ENCODE results near the gene TRIM44.

TRIM44 gene, protein sequence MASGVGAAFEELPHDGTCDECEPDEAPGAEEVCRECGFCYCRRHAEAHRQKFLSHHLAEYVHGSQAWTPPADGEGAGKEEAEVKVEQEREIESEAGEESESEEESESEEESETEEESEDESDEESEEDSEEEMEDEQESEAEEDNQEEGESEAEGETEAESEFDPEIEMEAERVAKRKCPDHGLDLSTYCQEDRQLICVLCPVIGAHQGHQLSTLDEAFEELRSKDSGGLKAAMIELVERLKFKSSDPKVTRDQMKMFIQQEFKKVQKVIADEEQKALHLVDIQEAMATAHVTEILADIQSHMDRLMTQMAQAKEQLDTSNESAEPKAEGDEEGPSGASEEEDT

DNA sequence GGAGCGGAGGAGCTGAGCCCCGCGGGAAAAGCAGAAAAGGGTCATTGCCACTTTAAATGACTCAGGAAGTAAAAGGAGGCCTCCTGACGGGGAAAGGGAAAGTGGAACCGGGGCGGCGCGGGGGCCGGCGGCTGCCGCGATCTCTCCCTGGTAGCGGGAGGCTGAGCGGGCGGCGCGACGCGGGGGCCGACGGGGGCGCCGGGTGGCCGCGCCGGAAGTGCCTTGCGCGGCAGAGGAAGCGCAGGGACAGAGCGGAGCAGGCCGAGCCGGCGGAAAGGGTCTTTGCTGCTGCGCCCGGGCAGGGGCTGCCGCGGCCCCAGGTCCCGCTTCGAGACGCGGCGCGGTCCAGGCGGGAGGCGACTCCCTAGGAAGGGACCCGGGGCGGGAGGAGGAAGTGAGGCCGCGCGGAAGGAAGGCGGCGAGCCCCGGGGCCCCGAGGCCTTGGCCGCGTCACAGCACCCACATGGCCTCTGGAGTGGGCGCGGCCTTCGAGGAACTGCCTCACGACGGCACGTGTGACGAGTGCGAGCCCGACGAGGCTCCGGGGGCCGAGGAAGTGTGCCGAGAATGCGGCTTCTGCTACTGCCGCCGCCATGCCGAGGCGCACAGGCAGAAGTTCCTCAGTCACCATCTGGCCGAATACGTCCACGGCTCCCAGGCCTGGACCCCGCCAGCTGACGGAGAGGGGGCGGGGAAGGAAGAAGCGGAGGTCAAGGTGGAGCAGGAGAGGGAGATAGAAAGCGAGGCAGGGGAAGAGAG, at the start of gene TRIM44:
Gene TRIM44, plus strand, starts transcription at position 127 of the 759 bp plus-strand sequence. Its CDS starts 337 bp downstream, at position 464.
- peak; percentile 91 for DNase-seq

DNA sequence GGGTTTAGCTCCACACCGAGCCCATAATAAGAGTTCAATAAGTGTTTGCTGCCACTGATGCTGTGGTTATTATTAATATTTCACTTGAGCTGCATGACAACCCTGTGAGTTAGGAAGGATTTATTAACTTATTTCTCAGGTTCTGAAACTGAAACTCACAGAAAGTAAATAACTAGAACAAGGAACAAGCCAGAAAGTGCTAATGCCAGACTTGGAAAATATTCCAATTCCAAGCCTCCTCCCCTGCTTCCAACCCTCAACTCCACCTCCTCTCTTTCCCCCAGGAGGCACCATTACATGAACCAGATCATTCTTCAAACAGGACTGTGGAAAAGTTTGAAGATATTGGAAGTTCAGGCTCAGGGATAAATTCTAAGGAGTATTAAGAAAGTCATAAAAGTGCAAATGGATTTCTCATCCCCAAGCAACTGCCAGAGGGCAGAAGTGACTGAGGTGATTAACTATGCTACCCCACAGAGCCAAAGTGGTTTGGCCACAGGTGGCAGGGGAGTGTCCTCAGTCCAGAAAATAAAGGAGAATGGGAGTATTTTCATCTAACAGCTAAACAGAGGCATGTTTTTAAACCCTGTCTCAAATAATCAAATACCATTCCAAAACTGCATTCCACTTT, 47.5 kb upstream of the TRIM44 start:
- no peak for DNase-seq

DNA sequence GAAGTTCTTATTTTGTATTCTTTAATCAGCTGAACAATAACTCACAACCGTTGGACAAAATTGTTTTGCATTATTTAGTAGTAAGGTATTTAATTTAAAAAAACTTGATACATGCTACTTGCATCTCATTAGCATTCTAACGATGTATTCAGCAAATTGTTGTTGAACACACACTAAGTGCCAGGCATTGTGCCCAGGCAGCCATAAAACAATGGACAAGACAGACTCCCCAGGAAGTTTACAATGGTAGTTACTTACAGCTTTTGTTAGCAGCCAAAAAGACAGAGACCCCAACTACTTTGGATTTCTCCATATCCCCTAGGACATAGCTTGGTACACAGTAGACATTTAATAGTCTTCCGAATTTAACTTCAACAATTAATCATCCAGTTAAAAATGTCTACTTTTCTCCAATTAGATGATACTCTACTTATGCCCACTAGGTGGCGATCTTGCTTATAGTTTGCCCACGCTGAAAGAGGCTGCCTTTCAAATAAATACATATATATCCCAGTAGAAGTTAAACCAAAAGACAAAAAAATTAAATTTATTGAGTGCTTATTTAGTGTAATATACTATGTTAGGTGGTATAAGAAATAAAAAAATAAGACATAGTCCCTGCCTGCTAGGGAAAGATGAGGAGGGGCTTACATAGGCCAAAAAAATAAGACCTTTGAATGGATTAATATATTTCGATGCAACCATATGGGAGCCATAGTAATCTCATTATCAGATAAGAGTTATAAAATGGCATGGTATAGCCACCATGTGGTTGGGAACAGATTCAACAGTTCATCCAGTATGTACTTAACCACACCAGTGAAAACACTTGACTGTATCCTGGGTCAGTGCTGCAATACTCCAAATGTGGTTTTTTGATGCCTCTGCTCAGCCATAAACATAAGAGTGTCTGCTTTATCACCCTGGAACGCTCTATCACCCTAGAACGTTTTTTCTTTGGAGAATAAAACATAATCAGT, 46.4 kb upstream of the TRIM44 start:
- DNase-seq, result peak; percentile 58

DNA sequence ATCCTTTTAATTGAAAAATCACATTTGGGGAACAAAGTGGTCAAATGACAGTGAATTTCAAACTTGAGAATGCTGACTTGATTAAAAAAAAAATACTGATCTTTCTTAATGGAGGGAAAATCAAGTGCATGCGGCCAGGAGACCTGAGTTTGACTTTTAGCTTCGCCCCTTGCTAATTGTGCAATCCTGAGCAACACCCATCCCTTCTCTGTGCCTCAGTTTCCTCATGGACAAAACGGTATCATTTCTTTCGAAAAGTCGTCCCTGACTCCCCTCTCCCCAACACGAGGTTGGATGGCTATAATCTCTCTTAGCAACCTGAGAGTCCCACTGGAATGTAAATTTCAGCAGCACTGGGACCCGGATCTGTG, 45.3 kb upstream of the TRIM44 start:
- DNase-seq, result no peak

DNA sequence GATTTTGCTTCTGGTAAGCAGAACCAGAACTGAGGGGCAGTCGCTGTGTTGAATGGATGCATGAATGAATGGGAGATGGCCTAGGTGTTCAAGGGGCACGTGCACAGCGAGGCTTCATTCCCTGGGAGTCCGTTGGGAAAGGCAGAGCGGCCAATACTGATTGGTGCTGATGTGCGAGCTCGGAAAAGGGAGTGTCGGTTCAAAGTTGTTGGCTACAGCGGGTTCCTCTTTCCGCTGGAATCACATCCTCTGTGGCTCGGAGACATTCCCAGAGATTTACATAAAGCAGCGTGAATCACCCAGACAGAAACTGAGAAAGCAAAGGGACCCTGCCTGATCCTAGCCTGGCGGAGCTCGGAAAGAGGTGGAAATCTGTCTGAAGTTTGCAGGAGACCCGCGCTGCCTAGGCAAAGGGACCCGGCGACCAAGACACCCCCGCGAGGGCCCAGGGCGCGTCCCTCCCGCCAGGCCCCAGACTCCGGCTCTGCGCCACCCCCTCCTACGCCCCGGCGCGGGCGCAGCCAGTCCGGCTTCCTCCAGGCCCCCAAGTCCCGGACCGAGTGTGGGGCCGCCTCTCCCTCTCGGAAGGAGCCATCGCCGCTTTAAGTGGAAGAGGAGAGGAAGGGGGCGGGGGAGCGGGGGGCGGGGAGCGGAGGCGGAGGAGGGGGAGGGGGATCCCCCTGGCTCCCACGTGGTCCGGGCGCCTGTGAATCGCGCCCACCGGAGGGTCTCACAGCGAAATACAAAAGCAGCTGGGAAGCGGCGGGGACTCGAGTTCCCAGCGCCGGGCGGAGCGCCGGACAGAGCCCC, 44.7 kb upstream of the TRIM44 start, which contains the start of gene FJX1:
Gene FJX1, plus strand, starts transcription at position 774 of the 810 bp plus-strand sequence. CDS start 177 bp downstream, outside the sequence.
- DNase-seq, result peak; percentile 92

DNA sequence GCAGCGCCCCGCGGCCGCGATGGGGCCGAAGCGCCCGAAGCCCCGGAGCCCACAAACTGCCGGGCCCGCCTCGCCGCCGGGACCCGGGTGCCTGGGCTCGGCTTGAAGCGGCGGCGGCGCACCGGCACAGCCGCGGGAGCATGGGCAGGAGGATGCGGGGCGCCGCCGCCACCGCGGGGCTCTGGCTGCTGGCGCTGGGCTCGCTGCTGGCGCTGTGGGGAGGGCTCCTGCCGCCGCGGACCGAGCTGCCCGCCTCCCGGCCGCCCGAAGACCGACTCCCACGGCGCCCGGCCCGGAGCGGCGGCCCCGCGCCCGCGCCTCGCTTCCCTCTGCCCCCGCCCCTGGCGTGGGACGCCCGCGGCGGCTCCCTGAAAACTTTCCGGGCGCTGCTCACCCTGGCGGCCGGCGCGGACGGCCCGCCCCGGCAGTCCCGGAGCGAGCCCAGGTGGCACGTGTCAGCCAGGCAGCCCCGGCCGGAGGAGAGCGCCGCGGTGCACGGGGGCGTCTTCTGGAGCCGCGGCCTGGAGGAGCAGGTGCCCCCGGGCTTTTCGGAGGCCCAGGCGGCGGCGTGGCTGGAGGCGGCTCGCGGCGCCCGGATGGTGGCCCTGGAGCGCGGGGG, 44.0 kb upstream of the TRIM44 start:
- no peak for DNase-seq

DNA sequence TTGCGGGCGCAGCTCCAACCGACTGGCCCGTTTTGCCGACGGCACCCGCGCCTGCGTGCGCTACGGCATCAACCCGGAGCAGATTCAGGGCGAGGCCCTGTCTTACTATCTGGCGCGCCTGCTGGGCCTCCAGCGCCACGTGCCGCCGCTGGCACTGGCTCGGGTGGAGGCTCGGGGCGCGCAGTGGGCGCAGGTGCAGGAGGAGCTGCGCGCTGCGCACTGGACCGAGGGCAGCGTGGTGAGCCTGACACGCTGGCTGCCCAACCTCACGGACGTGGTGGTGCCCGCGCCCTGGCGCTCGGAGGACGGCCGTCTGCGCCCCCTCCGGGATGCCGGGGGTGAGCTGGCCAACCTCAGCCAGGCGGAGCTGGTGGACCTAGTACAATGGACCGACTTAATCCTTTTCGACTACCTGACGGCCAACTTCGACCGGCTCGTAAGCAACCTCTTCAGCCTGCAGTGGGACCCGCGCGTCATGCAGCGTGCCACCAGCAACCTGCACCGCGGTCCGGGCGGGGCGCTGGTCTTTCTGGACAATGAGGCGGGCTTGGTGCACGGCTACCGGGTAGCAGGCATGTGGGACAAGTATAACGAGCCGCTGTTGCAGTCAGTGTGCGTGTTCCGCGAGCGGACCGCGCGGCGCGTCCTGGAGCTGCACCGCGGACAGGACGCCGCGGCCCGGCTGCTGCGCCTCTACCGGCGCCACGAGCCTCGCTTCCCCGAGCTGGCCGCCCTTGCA, 43.3 kb upstream of the TRIM44 start:
- DNase-seq, result peak; percentile 90

DNA sequence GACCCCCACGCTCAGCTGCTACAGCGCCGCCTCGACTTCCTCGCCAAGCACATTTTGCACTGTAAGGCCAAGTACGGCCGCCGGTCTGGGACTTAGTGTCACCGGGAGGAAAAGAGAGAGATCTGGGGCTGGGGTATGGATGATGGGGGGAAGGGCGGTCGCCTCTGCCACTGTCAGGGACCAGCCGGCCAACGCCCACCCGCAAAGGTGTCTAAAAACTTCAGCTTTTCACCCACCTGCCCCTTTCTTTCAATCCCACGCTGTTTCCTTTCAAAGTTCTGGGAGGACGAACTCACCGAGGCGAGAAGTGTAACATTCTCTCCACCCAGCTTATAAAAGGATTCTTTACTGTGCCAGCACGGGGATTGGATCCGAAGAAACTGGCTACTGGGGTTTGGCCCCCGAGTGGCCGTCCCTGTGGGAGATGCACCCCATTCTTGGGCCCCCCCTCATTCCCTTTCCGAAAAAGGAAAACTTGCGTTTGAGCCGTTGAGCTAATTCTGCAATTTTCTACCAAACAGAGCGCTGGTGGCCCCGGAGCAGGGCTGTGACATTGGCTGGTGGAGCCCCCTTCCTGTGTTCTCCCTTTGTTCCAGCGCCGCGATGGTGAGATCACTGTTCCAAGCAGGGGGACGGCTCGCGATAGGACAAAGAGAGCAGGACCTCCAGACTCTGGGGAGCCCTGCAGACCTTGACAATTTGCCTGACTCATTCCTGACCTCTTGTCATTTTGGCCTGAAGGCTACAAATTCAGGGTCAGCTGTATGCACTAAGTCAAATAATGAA, 42.5 kb upstream of the TRIM44 start:
- DNase-seq, result peak; percentile 89

DNA sequence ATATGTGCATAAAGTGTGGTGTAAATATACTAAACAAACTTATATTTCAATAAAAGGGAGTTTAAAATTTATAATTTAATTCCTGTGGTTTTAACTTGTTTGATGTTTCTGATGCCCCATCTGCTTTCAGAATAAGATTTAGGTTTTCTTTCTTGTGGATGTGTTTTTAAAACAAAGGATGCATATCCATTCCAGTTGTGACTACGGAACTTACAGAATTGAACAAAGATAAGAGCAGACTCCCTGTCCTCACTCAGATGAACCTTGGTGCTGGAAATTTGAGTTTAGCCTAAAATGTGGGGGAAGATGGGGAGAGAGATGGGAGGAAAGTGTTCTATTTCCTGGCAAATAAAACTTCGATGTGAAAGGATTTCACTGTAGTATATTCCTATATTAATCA, 41.8 kb upstream of the TRIM44 start:
- no peak for DNase-seq

DNA sequence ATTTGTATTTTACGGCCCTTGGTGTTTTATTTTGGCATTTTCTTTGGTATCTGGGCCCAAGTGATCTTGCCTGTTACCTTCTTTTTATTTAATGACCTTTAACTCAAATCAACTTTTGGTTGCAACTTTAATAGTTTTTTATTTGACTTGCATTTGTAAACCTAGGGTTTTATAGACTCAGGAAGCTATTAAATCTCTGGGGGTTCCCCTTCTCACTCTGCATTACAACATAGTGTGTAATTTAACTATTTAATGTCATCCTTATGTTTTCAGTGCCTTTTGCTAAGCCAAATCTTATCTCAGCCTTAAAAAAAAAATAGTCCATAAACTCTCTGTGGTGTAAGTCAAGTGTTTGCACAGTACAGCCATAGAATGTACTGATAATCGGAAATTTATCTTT, 41.0 kb upstream of the TRIM44 start:
- DNase-seq, result no peak

DNA sequence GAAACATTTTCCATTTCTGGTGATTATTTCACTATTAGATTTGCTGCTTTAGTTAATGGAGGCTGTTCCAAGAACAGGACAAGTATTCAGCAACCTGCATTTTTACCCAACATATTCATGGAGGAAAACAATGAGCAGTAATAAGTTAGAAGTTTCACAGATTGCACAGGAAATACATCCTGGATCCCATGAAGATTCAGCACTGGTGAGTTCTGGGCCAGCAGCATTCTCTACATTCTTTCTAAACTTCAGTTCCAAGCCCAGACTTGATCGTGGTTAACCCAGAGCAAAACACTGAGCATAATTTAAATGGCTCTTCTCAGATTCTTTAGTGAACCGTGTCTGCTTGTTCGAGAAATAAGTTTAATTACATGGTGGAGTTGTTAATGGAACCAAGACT, 40.5 kb upstream of the TRIM44 start:
- DNase-seq, result no peak

DNA sequence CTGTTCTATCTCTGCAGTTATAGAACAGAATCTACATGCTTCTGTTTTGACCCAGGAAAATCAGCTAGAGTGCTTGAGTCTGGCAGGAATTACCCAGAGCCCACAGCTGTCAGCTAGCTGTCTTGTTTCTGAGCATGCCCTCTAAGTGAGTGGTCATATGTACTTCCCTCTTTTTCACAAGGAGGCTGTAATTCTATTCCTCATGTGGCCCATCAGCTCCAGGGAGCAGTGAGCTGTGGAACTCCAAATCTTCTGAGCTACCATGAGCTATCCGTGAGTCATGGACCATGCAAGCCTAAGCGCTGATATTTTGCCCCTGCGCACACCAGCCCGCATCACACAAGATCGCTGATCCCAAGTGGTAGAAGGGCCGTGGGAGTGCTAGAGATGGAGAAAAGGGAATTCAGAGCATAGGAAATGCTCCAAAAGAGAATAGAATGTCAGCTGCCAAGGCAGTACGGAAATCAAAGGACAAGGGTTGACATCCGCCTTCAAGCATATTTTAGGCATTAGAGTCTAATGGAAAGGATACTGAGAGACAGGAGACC, 38.9 kb upstream of the TRIM44 start:
- no peak for DNase-seq

DNA sequence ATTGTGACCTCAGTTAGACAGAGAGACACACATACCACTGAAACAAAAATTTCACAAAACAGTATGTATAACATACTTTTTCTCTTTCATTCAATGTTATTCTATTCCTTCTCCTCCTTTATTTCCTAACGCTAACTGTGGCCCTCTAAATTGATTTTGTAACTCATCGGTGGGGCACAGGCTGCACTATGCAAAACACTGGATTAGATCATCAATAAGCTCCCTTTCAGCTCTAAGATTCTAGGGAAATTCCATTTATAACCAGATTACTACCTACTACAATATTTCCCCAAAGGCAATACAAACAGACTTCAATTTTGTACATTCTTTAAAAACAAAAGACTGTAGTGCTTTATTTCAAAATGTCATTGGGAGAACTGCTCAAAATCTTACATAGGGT, 38.3 kb upstream of the TRIM44 start:
- no peak for DNase-seq

DNA sequence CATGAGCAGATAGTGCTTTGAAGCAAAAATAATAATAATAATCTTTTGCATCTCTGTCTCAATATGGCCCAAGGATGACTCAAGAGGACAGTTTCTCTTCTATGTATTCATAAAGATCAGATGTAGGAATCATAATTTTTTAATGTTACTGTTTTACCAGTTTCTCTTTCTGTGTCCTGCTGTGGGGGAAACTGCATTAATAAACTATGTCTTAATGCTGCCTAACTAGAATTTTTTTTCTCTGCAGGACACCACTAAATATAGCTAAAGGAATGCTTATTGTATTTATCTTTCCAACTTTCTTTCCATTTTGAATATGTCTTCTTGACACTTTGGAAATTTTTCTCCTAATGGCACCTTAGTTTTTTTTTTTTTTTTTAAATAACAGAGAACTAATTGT, 37.8 kb upstream of the TRIM44 start:
- no peak for DNase-seq

DNA sequence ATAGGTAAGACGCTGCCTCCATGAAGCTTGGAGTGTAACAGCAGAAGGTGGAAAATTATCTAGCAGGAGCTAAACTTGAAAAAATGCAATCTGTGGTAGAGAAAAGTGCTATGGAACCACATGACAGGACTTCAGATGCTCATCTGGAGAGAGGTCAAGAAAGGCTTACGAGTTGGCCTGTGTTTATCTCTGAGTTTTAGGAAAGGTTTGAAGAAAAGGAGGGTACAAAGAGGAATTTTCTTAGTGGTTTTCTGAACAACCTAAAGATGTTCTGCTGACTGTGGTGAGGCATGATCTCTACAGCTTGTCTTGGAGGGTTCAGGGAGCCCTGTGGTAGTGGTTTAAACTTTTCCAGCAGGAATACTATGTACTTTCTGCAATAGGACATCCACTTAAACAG, 36.1 kb upstream of the TRIM44 start:
- no peak for DNase-seq

DNA sequence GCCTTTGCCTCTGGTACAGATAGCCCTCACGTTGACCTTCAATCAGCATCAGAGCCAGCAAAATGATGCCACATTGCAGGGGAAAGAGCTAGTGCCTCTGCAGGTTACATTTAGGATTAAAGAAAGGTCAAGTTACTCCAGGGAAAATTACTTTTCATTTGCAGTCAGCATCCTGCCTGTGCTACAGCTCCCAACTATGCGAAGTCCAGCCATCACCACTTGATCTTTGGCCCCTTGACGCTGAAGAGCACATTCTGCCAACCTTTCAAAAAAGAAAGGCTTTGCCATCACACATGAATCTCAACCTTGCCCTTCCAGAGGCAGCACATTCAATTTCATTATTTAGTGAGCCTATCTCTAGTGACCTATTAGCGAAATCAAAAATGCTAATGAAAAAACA, 33.1 kb upstream of the TRIM44 start:
- DNase-seq, result no peak

DNA sequence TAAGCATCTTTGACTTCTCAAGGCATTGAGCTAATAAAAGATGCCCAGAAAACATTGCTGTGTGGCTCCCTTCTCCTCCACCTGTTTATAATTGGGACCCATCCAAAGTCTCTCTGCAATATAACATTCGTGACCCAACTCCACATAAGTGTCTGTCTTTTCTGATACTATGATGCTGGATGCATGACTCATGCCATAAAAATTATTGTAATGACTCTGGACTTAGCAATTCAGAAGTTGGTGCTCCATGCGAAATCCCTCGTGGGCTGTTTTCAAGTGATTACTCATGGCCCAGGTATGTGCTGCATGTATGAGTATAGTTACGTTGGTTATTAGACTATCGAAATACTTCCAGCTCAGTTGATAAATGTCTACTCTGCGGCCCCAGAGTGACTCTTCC, 32.7 kb upstream of the TRIM44 start:
- no peak for DNase-seq

DNA sequence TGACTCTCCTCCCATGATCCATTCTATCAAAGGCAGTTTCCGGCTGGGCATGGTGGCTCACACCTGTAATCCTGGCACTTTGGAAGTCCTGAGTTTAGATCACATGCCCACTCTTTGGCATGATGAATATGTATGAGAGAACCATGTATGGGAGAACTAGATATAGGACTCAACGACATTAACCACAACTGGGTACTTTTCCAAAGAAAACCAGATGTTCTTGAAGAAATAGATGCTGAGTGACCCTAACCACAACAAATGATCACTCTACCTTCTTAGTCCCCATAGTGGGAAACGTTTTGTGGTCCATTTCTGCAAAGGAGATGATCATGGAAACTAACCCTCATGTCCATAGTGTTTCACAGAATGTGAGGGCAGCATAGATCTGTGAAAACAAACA, 30.7 kb upstream of the TRIM44 start:
- DNase-seq, result no peak

DNA sequence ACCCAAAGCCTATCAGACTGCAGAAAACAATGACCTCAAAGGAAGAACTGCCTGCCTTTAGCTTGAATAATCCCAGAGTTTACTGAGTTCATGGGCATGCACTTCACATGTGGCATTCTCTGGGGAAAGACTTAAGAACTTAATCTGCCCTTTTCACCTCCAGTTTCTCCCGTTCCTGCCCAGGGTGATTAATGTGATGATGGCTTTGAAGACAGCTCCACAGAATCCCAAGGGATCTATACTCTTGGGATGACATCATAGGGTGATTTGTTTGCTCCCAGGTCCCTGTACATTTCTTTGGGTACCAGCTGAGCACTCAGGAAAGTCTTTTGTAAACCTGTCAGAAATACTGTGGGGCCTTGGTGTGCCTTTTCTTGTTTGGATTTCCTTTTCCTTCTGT, 30.3 kb upstream of the TRIM44 start:
- no peak for DNase-seq
